ENCODE results near the gene COX7A1.
"Not testable (repeated sequence)": the region's sequence is repeated elsewhere in the genome, so short reads cannot be mapped to it uniquely, and the experiment has no call there.

COX7A1 gene

DNA sequence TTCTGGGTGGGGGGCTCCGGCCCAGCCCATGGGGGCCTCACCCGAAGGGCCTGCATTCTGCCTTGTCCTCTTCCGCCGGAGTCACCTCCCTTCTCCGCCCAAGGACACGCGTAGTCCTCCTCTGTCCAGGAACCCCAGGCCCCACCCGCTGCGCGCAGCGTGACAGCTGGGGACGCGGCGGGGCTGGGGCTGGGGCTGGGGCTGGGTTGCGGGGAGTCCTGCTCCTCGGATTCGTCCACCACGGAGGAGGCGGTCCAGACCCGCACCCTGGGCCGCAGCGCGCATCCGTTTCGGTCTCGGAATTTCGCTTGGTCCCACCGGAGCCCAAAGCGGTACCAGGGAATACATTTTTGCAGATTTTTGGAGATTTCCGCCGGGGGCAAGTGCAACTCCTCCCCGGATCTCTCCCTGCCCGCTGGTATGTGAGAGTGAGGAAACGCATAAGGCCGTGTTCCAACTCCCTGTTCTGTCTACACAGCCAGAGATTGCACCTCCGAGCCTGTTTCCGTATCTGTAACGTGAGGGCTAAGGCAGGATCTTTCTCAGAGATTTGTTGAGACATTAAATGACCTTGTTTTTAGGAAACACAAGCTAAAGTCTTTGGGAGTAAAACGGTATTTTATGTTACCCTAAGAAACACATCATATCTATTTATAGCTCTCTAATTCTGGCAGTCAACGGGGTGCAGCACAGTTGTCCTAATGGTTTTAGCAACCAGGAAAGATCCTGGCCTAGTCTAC lies at the start of gene COX7A1:
Gene COX7A1, minus strand, starts transcription at position 96 of the 740 bp plus-strand sequence. Its CDS starts 40 bp downstream, at position 56.
- Histone ChIP-seq H3K4me1 (ENCODE audit: control insufficient read depth, insufficient read depth, low read length) (peaks cover 15% of the 10 kb centered on the region), H3K9ac (ENCODE audit: low read length in 2 of 2) (peak within 1 kb of the TSS; percentile 85 to 86), H3K4me3 (ENCODE audit: low read length in 2 of 2) (peak within 1 kb of the TSS; percentile 50 to 75), H3K36me3 (ENCODE audit: control insufficient read depth in 2 of 2, insufficient read depth in 2 of 2, low read length in 2 of 2) (peaks cover 15 to 22% of the 10 kb centered on the region in 2 donors), H3K27ac (ENCODE audit: low read length) (peak within 1 kb of the TSS; percentile 94), H3K27me3 (ENCODE audit: control insufficient read depth in 1 of 2, insufficient read depth in 2 of 2, low read length in 2 of 2) (no peaks in the 10 kb centered on the region), H3K9me3 (ENCODE audit: control insufficient read depth in 2 of 2, low read length in 2 of 2) (no peaks in the 10 kb centered on the region)

DNA sequence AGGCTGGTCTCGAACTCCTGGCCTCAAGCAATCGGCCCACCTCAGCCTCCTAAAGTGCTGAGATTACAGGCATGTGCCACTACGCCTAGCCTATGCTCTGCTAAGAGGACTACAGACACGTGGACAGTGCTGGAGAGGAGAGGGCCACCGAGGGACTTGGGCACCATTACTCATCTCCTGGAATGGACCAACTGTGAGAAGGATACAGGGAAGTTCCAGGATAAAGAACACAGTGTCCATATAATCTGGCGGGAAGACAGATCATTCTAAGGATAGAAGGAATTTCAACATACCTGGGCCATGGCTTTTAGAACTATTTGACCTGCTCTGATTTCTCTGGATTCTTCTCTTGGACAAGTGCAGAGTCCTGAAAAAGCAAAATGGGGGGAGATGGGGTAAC lies 49.4 kb upstream of the COX7A1 start:
- Histone ChIP-seq H3K4me1 (ENCODE audit: control insufficient read depth, insufficient read depth, low read length) (no peaks in the 10 kb centered on the region), H3K36me3 (ENCODE audit: control insufficient read depth in 2 of 2, insufficient read depth in 2 of 2, low read length in 2 of 2) (peaks cover 0 to 5% of the 10 kb centered on the region in 2 donors), H3K27me3 (ENCODE audit: control insufficient read depth in 1 of 2, insufficient read depth in 2 of 2, low read length in 2 of 2) (no peaks in the 10 kb centered on the region), H3K9ac (ENCODE audit: low read length in 2 of 2) (no peak overlapping the region), H3K27ac (ENCODE audit: low read length) (no peak overlapping the region), H3K4me3 (ENCODE audit: low read length in 2 of 2) (no peak overlapping the region), H3K9me3 (ENCODE audit: control insufficient read depth in 2 of 2, low read length in 2 of 2) (no peaks in the 10 kb centered on the region)

DNA sequence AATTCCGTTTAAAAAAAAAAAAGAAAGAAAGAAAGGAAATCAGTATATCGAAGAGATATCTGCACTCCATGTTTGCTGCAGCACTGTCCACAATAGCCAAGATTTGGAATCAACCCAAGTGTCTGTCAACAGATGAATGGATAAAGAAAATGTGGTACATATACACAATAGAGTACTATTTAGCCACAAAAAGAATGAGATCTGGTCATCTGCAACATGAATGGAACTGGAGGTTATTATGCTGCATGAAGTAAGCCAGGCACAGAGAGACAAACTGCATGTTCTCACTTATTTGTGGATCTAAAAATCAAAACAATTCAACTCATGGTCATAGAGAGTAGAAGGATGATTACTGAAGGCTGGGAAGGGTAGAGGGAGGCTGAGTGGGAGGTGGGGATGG lies 45.9 kb upstream of the COX7A1 start:
- Histone ChIP-seq H3K9ac (ENCODE audit: low read length in 2 of 2) (no peak overlapping the region), H3K27ac (ENCODE audit: low read length) (no peak overlapping the region), H3K9me3 (ENCODE audit: control insufficient read depth in 2 of 2, low read length in 2 of 2) (no peaks in the 10 kb centered on the region), H3K4me1 (ENCODE audit: control insufficient read depth, insufficient read depth, low read length) (no peaks in the 10 kb centered on the region), H3K36me3 (ENCODE audit: control insufficient read depth in 2 of 2, insufficient read depth in 2 of 2, low read length in 2 of 2) (peaks cover 12 to 18% of the 10 kb centered on the region in 2 donors), H3K27me3 (ENCODE audit: control insufficient read depth in 1 of 2, insufficient read depth in 2 of 2, low read length in 2 of 2) (no peaks in the 10 kb centered on the region), H3K4me3 (ENCODE audit: low read length in 2 of 2) (no peak overlapping the region)

DNA sequence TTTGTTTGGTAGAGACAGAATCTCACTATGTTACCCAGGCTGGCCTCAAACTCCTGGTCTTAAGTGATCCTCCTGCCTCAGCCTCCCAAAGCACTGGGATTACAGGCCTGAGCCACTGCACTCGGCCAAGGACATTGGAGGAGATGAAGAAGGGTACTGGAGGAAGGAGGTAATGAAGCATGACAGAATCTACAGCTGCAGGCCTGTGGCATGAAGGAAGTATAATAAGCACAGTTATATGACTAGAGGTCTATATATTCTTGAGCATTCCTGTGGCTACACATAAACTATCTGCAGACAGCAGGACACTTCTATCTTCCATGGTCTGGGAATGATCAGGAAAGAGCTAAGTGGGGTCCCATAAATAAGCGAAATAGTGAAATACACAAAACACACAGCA lies 44.0 kb upstream of the COX7A1 start:
- Histone ChIP-seq H3K4me3 (ENCODE audit: low read length in 2 of 2) (no peak overlapping the region), H3K4me1 (ENCODE audit: control insufficient read depth, insufficient read depth, low read length) (no peaks in the 10 kb centered on the region), H3K27me3 (ENCODE audit: control insufficient read depth in 1 of 2, insufficient read depth in 2 of 2, low read length in 2 of 2) (no peaks in the 10 kb centered on the region), H3K9ac (ENCODE audit: low read length in 2 of 2) (no peak overlapping the region), H3K9me3 (ENCODE audit: control insufficient read depth in 2 of 2, low read length in 2 of 2) (no peaks in the 10 kb centered on the region), H3K27ac (ENCODE audit: low read length) (no peak overlapping the region), H3K36me3 (ENCODE audit: control insufficient read depth in 2 of 2, insufficient read depth in 2 of 2, low read length in 2 of 2) (peaks cover 12 to 17% of the 10 kb centered on the region in 2 donors)

DNA sequence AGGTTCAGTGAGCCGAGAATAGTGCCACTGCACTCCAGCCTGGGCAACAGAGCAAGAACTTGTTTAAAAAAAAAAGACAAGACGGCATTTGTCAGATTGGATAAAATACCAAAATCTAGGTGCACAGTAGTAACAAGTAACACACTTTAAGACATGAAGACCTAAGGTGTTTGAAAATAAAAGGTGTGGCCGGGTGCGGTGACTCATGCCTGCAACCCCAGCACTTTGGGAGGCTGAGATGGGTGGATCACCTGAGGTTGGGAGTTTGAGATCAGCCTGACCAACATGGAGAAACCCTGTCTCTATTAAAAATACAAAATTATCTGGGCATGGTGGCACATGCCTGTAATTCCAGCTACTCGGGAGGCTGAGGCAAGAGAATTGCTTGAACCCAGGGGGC lies 34.5 kb upstream of the COX7A1 start:
- H3K4me3 ChIP-seq (ENCODE audit: low read length in 2 of 2); H3K9ac ChIP-seq (ENCODE audit: low read length in 2 of 2); H3K27me3 ChIP-seq (ENCODE audit: control insufficient read depth in 1 of 2, insufficient read depth in 2 of 2, low read length in 2 of 2); H3K9me3 ChIP-seq (ENCODE audit: control insufficient read depth in 2 of 2, low read length in 2 of 2); H3K27ac ChIP-seq (ENCODE audit: low read length); H3K4me1 ChIP-seq (ENCODE audit: control insufficient read depth, insufficient read depth, low read length): not testable (repeated sequence)
- peaks cover 11% of the 10 kb centered on the region in 2 donors for H3K36me3 ChIP-seq (ENCODE audit: control insufficient read depth in 2 of 2, insufficient read depth in 2 of 2, low read length in 2 of 2)

DNA sequence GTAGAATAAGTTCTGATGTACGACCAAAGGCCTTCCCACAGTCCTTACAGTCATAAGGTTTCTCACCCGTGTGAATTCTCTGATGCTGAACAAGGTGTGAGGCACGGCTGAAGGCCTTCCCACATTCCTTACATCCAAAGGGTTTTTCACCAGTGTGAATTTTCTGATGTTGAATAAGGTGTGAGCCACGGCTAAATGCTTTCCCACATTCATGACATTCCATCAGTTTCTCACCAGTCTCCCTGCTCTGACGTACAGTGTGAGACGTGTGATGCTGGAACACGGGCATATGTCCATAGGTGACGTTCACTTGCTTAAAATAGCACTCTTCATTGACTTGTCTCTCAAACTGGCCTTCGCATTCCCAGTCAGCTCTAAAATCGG lies 31.0 kb upstream of the COX7A1 start:
- H3K9me3 ChIP-seq (ENCODE audit: control insufficient read depth in 2 of 2, low read length in 2 of 2), result no peaks in the 10 kb centered on the region
- H3K4me1 ChIP-seq (ENCODE audit: control insufficient read depth, insufficient read depth, low read length), result no peaks in the 10 kb centered on the region
- H3K9ac ChIP-seq (ENCODE audit: low read length in 2 of 2), result no peak overlapping the region
- no peaks in the 10 kb centered on the region for H3K27me3 ChIP-seq (ENCODE audit: control insufficient read depth in 1 of 2, insufficient read depth in 2 of 2, low read length in 2 of 2)
- peaks cover 11% of the 10 kb centered on the region in 2 donors for H3K36me3 ChIP-seq (ENCODE audit: control insufficient read depth in 2 of 2, insufficient read depth in 2 of 2, low read length in 2 of 2)
- no peak overlapping the region for H3K4me3 ChIP-seq (ENCODE audit: low read length in 2 of 2)
- no peak overlapping the region for H3K27ac ChIP-seq (ENCODE audit: low read length)

DNA sequence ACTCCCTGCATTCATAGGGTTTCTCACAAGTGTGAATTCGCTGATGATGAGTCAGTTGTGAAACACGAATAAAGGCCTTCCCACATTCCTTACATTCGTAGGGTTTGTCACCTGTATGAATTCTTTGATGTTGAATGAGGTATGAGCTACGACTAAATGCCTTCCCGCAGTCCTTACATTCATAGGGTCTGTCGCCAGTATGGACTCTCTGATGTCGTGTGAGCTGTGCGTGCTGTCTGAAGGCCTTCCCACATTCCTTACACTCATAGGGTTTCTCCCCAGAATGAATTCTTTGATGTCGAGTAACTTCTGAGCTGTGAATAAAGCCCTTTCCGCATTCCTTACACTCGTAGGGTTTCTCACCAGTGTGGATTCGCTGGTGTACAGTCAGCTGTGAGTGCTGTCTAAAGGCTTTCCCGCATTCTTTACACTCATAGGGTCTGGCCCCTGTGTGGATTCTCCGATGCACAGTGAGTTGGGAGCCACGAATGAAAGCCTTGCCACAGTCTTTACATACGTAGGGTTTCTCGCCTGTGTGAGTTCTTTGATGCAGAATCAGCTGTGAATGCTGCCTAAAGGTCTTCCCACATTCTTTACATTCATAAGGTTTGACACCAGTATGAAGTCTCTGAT lies 30.5 kb upstream of the COX7A1 start:
- no peak overlapping the region for H3K27ac ChIP-seq (ENCODE audit: low read length)

DNA sequence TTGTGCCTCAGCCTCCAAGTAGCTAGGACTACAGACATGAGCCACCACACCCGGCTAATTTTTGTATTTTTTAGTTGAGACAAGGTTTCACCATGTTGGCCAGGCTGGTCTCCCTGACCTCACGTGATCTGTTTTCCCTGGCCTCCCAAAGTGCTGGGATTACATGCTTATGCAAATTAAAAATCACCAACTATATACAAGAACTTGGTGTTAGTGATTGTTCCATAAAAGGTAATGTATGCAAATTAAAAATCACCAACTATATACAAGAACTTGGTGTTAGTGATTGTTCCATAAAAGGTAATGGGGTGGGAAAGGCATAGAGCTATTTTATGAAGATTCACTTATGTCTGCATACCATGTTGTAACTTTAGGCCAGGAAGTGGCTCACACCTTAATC lies 26.8 kb upstream of the COX7A1 start:
- H3K9ac ChIP-seq (ENCODE audit: low read length in 2 of 2); H3K4me1 ChIP-seq (ENCODE audit: control insufficient read depth, insufficient read depth, low read length); H3K27ac ChIP-seq (ENCODE audit: low read length); H3K9me3 ChIP-seq (ENCODE audit: control insufficient read depth in 2 of 2, low read length in 2 of 2); H3K4me3 ChIP-seq (ENCODE audit: low read length in 2 of 2); H3K27me3 ChIP-seq (ENCODE audit: control insufficient read depth in 1 of 2, insufficient read depth in 2 of 2, low read length in 2 of 2): not testable (repeated sequence)
- peaks cover 11% of the 10 kb centered on the region in 2 donors for H3K36me3 ChIP-seq (ENCODE audit: control insufficient read depth in 2 of 2, insufficient read depth in 2 of 2, low read length in 2 of 2)

More for the DNA sequence above, 30.5 kb upstream of the COX7A1 start:
- Histone ChIP-seq H3K9me3 (ENCODE audit: control insufficient read depth in 2 of 2, low read length in 2 of 2) (no peaks in the 10 kb centered on the region), H3K9ac (ENCODE audit: low read length in 2 of 2) (no peak overlapping the region), H3K4me1 (ENCODE audit: control insufficient read depth, insufficient read depth, low read length) (no peaks in the 10 kb centered on the region), H3K27me3 (ENCODE audit: control insufficient read depth in 1 of 2, insufficient read depth in 2 of 2, low read length in 2 of 2) (no peaks in the 10 kb centered on the region), H3K36me3 (ENCODE audit: control insufficient read depth in 2 of 2, insufficient read depth in 2 of 2, low read length in 2 of 2) (peaks cover 11% of the 10 kb centered on the region in 2 donors), H3K4me3 (ENCODE audit: low read length in 2 of 2) (no peak overlapping the region)

DNA sequence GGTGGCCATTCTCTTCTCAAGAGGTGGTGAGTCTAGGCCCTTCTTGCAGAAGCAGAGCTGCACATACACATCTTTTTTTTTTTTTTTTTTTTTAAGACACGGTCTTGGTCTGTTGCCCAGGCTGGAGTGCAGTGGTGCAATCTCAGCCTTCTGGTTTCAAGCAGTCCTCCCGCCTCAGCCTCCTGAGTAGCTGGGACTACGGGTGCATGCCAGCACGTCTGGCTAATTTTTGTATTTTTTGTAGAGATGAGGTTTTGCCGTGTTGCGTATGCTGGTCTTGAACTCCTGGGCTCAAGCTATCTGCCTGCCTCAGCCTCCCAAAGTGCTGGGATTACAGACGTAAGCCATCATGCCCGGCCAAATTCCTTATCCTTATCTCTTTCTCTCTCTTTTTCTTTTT lies 21.6 kb upstream of the COX7A1 start:
- not testable (repeated sequence) for H3K4me3 ChIP-seq (ENCODE audit: low read length in 2 of 2); H3K9me3 ChIP-seq (ENCODE audit: control insufficient read depth in 2 of 2, low read length in 2 of 2); H3K9ac ChIP-seq (ENCODE audit: low read length in 2 of 2); H3K27me3 ChIP-seq (ENCODE audit: control insufficient read depth in 1 of 2, insufficient read depth in 2 of 2, low read length in 2 of 2); H3K4me1 ChIP-seq (ENCODE audit: control insufficient read depth, insufficient read depth, low read length); H3K36me3 ChIP-seq (ENCODE audit: control insufficient read depth in 2 of 2, insufficient read depth in 2 of 2, low read length in 2 of 2); H3K27ac ChIP-seq (ENCODE audit: low read length)

DNA sequence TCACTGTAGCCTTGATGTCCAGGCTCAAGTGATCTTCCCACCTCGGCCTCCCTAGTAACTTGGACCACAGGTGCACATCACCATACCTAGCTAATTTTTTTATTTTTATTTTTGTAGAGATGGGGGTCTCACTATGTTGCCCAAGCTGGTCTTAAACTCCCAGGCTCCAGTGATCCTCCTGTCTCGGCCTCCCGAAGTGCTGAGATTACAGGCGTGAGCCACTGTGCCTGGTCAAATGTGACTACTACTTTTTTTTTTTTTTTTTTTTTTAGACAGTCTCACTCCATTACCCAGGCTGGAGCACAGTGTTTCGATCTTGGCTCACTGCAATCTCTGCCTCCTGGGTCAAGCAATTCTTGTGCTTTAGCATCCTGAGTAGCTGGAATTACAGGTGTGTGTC lies 20.6 kb upstream of the COX7A1 start:
- no peaks in the 10 kb centered on the region for H3K36me3 ChIP-seq (ENCODE audit: control insufficient read depth in 2 of 2, insufficient read depth in 2 of 2, low read length in 2 of 2)
- no peak overlapping the region for H3K27ac ChIP-seq (ENCODE audit: low read length)
- no peaks in the 10 kb centered on the region for H3K9me3 ChIP-seq (ENCODE audit: control insufficient read depth in 2 of 2, low read length in 2 of 2)
- H3K4me1 ChIP-seq (ENCODE audit: control insufficient read depth, insufficient read depth, low read length), result peaks cover 9% of the 10 kb centered on the region
- H3K9ac ChIP-seq (ENCODE audit: low read length in 2 of 2), result no peak overlapping the region
- H3K4me3 ChIP-seq (ENCODE audit: low read length in 2 of 2), result no peak overlapping the region
- H3K27me3 ChIP-seq (ENCODE audit: control insufficient read depth in 1 of 2, insufficient read depth in 2 of 2, low read length in 2 of 2), result no peaks in the 10 kb centered on the region

DNA sequence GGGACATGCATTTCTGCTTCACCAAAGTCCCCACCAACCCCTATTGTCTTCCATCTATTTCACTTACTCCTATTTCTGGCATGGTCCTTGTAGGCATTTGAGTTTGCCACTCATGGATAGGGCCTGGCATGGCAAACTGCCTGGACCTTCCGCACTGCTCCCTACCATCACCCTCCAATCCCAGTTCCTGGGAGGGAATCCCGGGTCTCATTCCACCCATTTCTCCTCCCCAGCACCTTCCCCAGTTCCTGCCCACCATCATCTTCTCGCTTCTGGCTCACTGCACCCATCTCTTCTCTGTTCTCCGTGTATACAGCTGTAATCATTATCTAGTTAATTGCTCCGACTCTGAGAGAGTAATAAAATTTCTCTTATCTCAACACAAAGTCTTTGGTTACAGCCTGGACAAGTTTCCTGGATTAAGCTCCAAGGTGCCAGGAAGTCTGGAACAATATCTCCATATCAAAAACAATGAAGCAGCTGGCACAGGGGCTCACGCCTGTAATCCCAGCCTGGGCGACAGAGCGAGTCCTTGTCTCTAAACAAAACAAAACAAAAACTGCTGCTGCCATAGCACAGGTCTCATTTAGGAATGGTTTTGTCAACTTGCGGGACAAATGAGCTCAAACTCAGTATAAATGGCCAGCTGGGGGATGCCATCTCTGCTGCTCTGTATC lies 17.0 kb upstream of the COX7A1 start:
- Histone ChIP-seq H3K4me1 (ENCODE audit: control insufficient read depth, insufficient read depth, low read length) (peaks cover 9% of the 10 kb centered on the region), H3K27me3 (ENCODE audit: control insufficient read depth in 1 of 2, insufficient read depth in 2 of 2, low read length in 2 of 2) (no peaks in the 10 kb centered on the region), H3K4me3 (ENCODE audit: low read length in 2 of 2) (no peak overlapping the region), H3K27ac (ENCODE audit: low read length) (no peak overlapping the region), H3K9me3 (ENCODE audit: control insufficient read depth in 2 of 2, low read length in 2 of 2) (no peaks in the 10 kb centered on the region), H3K9ac (ENCODE audit: low read length in 2 of 2) (no peak overlapping the region), H3K36me3 (ENCODE audit: control insufficient read depth in 2 of 2, insufficient read depth in 2 of 2, low read length in 2 of 2) (peaks cover 0 to 2% of the 10 kb centered on the region in 2 donors)
